ENCODE measurements around the gene ACE.

Gene ACE

GRCh38 chr17:63474586-63475460 lies 2.0 kb upstream of the ACE start:
- DNase-seq, result no peak

GRCh38 chr17:63475491-63476412 lies 1.1 kb upstream of the ACE start:
- DNase-seq, result no peak

DNA sequence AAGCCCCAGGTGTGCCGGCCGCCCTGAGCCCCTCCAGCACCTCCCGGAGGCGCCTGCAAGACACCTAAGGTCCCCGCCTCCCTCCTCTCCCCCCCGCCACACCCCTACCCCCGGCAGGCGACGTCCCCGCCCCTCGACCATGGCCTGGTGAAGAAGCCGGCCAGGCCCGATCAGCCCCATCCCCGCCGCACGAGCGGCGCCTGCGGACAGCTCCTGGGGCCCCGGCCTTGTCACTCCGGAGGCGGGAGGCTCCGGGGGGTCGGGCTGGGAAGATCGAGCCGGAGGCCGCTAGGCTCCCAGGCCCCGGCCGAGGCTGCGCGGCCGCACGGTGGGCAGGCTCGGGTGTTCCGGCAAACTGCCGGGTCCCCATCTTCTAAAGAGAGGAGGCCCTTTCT lies 405 bp upstream of the ACE start:
- no peak for DNase-seq

- DNase-seq, result no peak
Observed at GRCh38 chr17:63477480-63478440, 899 bp downstream of the ACE start.

GRCh38 chr17:63478814-63479494 lies 2.1 kb downstream of the ACE start:
- peak in 24 of 51 donors; percentile 3 to 46 (median 20) for DNase-seq

- no peak for DNase-seq
Observed at GRCh38 chr17:63479495-63480184, 2.8 kb downstream of the ACE start.

DNA sequence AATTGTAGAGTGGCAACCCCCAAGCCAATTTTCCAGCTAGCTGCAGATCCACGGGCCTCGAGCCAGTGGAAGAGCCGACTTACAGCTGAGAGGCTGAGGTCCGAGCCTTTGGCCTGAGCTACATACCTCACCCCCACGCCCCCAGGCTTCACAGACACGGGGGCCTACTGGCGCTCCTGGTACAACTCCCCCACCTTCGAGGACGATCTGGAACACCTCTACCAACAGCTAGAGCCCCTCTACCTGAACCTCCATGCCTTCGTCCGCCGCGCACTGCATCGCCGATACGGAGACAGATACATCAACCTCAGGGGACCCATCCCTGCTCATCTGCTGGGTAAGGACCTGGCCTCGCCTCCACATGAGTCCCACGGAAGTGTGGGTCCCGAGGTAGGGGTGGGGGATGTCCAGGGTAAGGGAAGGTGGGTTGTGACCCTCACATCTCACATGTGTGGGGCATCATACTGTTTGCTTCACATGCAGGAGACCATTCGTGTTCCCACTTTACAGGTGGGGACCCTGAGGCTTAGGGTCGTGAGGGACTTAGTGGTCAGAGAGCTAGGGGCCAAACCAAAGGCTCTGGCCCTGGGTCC lies 3.4 kb downstream of the ACE start:
- no peak for DNase-seq

DNA sequence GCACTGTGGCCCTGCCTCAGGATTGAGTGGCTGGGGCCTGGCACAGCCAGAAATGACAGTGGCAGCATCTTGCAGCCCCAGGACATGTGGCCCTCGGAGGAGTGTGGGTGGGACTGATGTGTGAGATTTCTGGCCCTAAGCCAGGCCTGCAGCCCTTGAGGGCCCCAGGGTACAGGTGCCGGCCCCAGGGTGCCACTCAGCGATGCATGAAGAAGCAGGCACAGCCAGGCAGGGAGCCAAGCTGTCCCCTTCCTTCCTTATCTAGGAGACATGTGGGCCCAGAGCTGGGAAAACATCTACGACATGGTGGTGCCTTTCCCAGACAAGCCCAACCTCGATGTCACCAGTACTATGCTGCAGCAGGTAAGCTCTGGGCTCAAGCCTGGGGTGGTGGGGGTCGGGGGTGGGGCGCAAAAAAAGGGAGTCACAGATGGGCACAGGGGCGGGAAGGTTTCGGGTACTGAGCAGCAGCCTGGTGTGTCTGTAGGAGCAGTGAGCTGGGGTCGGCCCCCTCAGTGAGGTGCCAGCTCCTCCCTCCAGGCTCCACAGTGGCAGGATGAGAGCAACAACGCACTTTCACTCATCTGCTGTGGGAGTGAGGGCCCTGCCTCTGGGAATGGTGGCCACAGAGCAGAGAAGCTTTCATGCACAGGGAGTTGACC lies 4.1 kb downstream of the ACE start:
- no peak for DNase-seq

DNA sequence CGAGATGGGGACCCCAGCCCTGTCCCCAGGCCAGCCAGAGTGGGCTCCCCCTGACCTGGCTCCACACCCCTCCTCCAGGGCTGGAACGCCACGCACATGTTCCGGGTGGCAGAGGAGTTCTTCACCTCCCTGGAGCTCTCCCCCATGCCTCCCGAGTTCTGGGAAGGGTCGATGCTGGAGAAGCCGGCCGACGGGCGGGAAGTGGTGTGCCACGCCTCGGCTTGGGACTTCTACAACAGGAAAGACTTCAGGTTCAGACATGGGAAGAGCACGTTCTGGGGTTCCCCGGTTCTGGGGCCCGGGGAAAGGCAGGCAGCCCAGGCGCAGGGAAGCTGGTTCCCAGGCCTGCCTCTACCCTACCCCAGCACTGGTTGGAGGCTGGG lies 4.6 kb downstream of the ACE start:
- DNase-seq, result no peak

GRCh38 chr17:63482509-63482908 lies 5.6 kb downstream of the ACE start:
- no peak for DNase-seq

DNA sequence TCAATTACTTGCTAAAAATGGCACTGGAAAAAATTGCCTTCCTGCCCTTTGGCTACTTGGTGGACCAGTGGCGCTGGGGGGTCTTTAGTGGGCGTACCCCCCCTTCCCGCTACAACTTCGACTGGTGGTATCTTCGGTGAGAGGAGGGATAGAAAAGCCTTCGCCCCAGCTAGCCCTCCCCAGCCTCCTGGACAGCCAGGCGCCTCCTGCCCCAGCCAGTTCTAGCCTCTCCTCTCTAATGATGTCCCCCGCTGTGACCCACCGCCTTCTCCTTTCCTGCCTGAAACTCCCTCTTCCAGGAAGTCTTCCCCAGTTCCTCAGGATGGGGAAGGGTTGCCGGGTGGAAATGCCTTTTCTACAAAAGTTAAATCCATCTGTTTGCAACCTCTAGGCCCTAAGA lies 6.2 kb downstream of the ACE start:
- no peak for DNase-seq

DNA sequence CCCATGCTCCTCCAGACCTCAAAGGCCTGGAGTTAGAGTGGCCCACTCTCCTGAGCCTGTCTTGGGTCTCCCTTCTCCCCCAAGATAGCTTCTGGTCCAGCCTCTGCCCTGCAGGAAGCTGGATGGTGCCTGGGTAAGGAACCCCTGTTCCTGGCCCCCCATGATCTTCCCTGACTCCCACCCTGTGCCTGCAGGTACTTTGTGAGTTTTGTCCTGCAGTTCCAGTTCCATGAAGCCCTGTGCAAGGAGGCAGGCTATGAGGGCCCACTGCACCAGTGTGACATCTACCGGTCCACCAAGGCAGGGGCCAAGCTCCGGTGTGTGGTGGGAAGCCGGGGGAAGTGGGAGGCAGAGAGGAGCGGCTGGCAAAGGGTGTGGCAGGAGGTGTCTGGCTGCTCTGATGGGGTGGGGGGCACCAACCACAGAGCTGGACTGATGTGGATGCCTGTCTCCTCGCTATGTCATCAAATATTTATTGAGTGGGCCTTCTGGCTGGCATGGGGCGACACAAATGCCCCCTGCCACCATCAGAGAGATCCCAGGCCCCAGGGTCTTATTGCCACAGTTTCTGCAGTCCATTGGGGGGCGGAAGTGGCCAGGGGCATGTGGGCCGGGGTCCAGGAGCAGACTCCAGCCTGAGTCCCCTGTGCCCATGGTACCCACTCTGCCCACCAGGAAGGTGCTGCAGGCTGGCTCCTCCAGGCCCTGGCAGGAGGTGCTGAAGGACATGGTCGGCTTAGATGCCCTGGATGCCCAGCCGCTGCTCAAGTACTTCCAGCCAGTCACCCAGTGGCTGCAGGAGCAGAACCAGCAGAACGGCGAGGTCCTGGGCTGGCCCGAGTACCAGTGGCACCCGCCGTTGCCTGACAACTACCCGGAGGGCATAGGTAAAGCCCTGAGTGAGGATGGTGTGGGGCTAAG lies 7.1 kb downstream of the ACE start:
- no peak for DNase-seq

DNA sequence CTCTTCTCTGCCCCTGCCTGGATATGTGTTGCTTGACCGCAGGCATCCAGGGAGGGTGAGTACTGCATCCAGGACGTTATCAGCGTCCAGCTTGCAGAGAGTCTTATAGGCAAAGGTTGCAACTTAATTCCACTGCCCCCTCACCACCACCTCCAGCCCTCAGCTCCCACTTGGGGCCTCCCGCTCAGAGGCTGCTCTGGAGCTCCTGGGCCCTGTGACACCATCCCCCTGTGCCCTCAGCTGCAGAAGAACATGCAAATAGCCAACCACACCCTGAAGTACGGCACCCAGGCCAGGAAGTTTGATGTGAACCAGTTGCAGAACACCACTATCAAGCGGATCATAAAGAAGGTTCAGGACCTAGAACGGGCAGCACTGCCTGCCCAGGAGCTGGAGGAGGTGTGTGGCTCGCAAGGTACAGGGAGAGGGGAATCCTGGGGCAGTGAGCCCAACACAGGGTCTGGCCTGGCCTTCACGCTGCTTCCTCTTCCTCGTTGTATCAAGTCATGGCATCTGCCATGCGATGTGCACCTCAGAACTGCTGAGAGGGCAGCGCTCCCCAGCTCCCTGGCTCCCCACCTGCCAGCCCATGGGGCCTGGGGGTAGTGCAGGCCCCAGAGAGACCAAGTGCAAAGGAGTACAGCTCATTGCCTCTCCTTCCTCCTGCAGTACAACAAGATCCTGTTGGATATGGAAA lies 9.6 kb downstream of the ACE start:
- no peak for DNase-seq

DNA sequence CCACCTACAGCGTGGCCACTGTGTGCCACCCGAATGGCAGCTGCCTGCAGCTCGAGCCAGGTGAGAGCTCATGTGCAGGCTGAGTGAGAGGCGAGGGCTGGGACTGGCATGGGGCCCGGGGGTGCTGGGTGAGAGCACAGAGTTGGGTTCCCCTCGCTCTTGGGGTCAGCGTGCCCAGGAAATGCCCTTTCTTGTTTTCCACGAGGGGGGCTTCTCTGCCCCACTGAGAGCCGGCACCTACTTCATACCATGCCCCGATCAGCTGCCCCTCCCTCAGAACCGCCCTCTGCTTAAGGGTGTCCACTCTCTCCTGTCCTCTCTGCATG lies 10.1 kb downstream of the ACE start:
- DNase-seq, result no peak

DNA sequence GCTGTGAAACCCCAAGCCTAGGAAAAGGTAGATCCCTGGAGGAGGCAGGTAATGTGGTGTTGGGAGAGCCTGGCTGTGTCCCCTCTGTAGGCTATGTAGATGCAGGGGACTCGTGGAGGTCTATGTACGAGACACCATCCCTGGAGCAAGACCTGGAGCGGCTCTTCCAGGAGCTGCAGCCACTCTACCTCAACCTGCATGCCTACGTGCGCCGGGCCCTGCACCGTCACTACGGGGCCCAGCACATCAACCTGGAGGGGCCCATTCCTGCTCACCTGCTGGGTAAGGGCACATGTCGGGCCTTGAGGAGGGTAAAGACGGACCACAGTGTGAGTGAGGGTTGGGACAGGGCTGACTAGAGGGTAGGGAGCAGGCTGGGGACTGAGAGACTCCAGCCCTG lies 12.0 kb downstream of the ACE start:
- DNase-seq, result no peak

- no peak for DNase-seq
Observed at GRCh38 chr17:63489291-63489690, 12.4 kb downstream of the ACE start.

DNA sequence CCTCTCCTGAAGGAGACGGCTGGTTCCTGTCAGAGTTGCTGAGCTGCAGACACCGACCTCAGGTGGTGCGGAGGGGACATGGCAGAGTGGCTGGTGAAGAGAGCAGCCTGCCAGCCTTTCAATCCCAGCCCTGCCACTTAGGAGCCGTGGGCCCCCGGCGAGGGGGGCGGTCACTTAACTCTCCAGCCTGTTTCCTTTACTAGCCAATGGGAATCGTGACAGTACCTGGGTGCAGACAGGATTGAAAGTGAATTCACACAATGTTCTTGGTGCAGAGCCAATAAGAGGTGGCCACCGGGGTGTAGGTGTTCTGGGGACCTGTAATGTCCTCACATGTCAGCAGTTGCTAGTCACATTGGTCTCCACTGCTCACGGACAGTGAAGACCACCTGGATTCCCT lies 13.5 kb downstream of the ACE start:
- DNase-seq, result no peak

Measured in hypothalamus (tissue), 51 donors.